GM18507 (cell line): Measurements from ENCODE around the gene INF2.
A peak's percentile ranks its signal among the peaks of the same experiment; 100 is the strongest.

Source experiments
- DNase-seq: peaks from one replicate; pipeline ENCODE4 v3.0.0; 2011; ENCODE audit warnings: low read depth; ENCODE audit not compliant: insufficient read length; ENCODE audit errors: extremely low spot score
- FAIRE-seq: peaks from 2 replicates; lab custom pipeline; 2011; peaks lifted over from hg19 to GRCh38; lab: Jason Lieb, UNC

INF2 gene

DNA sequence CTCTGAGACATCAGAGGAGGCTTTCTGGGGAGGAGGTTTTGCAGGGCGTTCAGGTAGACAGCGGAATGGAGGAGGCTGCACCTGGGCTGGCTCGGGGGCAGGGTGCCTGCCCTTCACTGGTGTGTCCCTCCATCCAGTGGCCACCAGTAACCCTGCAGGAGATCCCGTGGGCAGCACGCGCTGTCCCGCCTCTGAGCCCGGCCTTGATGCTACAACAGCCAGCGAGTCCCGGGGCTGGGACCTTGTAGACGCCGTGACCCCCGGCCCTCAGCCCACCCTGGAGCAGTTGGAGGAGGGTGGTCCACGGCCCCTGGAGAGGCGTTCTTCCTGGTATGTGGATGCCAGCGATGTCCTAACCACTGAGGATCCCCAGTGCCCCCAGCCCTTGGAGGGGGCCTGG is 24.6 kb downstream of the INF2 start:
- DNase-seq (no peak), FAIRE-seq (no peak)

DNA sequence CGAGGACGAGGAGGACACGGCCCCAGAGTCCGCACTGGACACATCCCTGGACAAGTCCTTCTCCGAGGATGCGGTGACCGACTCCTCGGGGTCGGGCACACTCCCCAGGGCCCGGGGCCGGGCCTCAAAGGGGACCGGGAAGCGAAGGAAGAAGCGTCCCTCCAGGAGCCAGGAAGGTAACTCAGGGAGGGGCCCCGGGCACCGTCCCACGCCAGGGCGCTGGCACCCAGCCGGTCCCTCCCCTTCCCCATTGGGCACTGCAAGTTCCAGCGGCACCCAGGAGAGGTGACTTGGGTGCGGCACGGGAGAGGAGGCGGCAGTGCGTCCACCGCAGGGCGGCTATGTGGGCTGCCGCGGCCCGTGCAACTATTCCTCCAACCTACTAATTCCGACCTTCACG is 25.3 kb downstream of the INF2 start:
- DNase-seq (no peak), FAIRE-seq (no peak)

DNA sequence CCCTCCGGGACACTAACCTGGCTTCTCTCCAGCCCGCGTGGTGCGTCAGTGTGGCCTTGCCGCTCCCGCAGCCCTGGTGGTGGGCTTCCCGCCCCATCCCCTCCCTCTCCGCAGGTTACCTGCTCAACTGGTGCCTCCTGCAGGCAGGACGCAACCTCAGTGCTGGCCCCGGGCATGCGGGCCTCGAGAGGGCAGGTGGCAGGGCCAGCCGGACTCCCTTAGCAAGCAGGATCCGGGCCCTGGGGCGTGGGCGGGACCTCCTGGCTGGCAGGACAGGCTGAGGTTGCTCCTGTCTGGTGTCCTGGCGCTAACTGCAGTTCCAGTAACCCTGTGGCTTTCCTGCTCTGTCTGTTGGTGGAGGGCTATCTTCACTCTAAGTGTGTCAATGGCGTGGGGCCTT is 26.0 kb downstream of the INF2 start:
- no peak for FAIRE-seq
- DNase-seq: no peak

DNA sequence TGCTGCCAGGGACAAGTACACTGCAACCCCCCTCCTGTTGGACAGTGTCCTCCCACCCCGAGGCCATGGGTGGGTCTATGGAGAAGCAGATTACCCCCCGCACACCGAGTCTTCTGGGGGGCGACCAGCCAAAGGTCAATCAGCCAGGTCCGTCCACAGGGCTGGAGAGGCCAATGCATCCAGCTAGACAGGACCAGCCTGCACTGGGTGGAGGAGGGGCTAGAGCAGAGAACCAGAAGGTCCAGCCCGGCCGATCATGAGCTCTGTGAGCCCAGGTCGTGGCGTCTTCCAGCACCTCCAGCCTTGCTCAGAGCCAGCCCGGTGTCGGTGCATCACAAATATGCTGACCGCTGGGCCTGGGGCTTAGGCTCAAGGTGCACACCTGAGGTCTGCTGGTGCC is 26.5 kb downstream of the INF2 start:
- FAIRE-seq: no peak
- DNase-seq: no peak

DNA sequence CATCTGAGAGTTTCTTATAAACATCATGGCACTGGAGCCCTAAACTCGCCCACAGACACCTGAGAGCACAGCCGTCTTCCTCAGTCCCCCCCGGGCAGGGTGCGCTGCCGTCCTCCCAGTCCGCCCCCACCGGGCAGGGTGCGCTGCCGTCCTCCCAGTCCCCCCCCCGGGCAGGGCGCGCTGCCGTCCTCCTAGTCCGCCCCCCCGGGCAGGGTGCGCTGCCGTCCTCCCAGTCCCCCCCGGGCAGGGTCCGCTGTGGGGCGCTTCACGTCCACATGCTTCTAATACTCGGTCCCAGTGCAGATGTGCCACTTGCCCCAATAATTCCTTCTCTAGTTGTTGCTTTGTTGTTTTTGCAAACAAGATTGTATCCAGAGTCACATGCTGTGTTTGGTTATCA is 27.7 kb downstream of the INF2 start:
- DNase-seq (no peak), FAIRE-seq (no peak)

DNA sequence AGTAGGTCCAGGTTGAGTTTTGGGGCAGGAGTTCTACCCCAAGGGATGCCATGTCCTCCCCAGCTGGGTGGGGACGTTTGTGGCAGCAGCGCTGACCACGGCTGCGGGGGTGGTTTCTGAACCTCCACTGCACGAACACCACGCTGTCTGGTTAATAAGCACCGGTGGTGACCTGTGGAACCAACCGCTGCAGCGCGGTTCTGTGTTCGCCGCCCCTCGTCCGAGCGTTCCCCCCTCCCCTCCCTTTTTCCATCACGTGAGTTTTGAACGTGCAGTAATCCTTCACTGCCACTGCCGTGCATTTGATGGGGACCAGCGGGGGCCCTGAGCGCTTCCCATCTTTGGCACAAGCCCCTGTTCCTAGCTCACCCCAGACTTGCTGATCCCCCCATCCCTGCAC is 28.2 kb downstream of the INF2 start:
- DNase-seq (no peak), FAIRE-seq (no peak)

DNA sequence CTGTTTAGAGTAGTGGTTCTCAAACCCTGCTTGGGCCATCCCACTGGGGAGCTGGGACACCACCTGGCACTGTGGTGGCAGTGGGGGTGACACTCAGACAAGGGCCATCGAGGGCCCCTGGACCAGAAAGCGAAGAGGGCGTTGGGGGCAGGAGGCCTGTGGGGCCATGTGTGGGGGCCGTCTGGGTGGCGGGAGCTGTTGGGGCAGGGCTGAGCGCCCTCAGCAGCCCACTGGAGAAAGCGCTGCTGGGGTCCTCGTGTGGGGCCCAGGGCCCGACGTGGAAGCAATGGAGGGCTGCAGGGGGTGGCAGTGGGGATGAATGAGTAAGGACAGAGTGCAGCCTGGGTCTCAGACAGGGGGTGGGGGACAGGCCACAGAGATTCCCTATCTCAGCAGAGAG is 28.7 kb downstream of the INF2 start:
- FAIRE-seq (no peak), DNase-seq (no peak)

DNA sequence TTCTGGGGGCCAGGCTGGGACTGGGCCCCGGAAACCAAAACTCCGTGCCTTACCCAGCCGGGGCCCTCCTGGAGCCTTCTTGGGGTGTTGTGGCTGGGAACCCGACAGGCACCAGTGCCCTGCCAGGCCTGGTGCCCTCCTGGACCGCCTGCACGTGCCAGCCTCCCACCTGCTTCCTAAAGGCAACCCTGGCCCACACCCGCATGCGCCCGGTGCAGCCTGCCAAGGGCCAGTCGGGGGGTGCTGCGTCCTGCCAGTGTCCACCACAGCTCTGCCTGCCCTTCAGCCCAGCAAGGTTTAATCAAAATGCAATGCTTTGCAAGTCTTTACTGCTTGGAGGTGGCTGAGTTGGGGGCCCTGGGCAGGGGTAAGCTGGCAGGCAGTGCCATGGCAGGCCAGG is 29.5 kb downstream of the INF2 start:
- DNase-seq (no peak), FAIRE-seq (no peak)

DNA sequence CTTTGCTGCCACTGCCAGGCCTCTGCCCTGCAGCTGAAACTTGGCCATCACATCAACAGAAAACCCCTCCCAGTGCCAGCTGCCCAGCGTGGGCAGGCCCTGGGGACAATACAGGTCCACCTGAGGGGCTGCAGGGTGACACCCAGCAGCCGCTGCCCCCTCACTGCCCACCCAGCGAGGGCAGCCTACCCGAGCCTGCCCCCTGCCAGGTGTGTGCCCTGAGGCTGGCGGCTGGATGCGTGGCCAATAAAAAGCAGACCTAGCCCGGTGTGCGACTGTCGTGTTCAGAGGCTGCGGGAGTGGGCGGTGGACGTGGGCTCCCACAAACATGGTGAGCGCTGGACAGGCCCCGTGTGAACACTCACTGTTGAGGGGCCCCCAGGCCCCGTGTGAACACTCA is 29.9 kb downstream of the INF2 start:
- DNase-seq (no peak), FAIRE-seq (no peak)

DNA sequence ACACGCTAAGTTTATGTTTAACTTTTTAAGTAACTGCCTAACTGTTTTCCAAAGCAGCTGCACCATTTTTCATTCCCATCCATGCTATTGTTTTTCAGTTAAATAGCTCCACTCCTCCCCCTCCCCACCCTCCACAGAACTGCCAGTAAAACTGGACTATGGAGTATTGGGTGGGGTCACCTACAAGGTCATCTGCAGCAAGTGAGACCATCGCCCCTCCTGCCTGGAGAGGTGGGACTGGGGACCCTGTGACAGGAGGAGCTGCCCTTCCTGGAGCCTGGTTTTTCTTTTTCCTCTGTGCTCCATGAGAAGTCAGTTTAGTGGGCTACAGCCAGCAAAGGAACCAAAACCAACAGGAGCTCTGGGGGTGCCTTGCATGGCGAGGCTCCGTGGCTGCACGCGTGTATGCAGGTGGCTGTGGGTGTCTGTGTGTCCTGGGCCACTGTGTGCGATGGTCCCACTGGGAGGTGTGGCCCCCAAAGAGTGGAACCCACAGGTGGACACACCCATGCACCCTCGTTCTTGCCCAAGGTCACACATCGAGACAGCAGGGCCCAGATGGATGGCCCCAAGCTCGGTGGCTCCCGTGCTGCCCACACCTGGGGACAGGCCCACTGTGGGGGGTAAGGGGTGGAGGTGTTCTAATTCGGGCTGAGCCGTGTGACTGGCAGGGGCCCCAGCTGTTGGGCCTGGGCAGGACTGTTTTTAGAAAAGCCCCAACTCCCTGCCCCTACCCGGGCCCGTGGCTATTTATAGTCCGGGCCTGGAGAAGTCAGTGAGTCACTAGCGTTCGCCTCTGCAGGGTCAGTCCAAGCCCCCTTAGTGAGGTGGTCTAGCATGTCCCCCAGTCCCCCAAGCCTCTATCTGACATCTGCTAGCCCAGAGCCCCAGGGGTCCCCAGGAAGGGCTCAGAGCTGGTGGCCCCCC is 32.4 kb downstream of the INF2 start:
- FAIRE-seq (no peak), DNase-seq (no peak)

DNA sequence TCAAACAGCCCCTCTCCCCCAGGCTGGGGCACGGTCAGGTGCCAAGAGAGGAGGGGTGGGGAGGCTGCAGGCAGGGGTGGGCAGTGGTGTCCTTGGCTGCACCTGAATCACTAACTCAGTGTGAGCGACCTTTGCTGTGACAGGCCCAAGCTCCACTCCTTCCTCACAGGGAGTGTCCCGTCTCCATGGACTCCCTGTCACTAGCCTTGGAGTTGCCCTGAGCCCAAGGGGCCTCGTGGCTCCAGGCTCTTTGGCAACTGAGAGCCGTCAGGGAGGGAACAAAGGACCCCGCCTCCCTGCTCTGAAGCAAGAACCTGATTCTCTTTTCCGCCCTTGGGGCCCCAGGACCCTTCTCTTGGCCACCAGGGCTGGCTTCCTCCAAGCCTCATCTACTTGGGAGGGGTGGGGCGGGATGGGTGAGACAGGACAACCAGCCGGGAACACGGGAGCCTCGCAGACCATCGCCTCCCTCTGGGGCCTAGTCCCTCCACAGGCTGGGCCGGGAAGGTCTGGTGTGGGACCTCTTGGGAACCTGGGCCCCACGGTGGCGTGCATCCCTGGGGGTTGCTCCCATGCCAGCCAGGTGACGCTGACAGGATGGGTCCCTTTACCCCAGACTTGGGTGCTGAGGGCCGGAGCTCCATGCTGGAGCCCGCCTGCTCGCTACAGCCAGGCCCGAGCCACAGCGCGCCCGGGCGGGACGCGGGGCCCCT is 33.7 kb downstream of the INF2 start:
- DNase-seq: no peak
- FAIRE-seq: no peak

DNA sequence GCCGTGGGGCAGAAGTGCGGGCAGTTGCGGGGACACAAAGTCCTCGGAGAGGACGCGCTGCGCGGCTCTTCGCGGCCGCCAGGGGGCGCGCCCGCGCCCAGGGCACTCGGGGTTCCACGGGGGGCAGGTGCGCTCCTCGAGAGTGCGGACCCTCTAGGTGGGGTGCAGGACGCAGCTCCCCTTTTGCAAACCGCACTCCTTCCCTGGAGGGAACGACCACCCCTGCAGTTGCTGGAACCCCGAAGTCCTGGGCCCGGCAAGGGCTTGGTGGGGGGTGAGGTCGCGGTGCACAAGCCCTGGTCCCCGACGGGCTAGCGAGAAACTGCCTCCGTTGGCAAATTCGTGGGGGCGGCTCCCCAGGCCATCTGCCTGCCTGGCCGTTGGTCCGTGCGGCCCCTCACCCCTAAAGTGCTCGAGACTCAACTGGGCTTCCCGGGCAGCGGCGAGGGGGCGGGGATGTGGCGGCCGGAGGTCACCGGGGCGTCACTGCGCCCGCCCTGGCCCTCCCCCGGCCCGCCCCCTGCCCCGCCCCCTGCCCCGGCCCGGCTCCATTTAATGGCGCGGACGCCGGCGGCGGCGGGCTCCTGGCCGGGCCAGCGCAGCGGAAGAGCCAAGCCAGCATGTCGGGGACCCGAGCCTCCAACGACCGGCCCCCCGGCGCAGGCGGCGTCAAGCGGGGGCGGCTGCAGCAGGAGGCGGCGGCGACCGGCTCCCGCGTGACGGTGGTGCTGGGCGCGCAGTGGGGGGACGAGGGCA is 34.4 kb downstream of the INF2 start, which contains the start of gene ADSS1:
ADSS1 (plus strand) TSS at position 579 of the 756 bp plus-strand sequence; CDS start at position 621, 42 bp downstream.
- DNase-seq: peak; percentile 83

DNA sequence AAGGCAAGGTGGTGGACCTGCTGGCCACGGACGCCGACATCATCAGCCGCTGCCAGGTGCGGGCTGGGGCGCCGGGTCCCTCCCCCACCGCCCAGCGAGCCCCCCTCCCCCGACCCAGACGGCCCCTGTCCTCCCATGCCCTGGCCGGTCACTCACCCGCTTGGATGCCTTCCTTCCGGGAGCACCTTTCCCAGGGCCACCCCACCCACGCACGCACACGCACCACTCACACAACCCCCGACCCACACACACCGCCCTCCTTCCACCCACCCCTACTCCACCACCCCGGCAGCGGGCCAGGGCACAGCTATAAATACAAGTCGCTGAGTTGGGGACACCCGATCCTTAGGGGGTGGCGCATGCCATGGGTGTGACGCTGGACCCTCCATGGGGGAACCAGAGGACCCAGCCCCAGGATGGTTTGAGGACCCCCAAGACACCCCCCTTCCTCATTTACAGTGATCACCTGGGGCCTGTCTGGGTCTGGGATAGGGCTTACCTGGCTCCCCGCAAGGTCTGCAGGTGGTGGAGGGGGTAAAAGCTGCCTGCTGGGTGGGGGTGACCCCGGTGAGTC is 35.1 kb downstream of the INF2 start:
- FAIRE-seq (no peak), DNase-seq (no peak)

More for the DNA sequence above, 34.4 kb downstream of the INF2 start, which contains the start of gene ADSS1:
- FAIRE-seq: no peak

DNA sequence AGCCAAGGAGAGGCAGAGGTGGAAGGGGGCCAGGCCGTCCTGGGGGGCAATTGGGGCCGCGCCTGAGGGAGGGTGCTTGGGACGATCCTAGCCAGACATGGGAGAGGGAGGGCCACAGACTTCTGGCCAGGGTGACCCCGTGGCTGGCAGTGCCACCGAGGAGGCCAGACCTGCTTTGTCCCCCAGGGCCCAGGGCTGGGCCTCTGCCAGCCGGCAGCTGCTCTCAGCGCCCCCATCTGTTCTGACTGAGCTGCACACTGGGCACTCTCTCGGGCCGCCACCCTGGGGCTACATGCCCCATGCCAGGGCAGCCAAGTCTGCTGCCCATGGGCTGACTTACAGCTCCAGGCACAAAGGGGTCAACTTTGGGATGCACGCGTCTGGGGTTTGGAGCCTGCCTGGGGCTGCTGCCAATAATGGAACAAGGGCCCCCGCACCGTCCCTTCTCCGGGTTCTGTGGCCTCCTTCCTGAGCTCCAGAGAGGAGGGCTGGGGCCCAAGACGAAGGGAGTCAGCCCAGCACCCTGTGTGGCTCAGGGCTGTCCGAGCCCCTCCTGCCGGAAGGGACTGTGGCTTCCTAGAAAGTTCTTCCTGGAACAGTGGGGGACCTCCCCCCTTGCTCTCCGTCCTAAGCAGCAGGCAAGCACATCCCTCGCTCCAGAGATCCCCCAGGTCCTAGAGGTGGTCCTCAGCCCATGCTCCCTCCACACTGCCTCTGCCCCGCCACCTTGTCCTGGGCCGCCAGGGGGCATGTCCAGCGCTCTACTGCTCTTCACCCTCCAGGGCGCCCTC is 35.8 kb downstream of the INF2 start:
- no peak for FAIRE-seq
- DNase-seq: no peak

DNA sequence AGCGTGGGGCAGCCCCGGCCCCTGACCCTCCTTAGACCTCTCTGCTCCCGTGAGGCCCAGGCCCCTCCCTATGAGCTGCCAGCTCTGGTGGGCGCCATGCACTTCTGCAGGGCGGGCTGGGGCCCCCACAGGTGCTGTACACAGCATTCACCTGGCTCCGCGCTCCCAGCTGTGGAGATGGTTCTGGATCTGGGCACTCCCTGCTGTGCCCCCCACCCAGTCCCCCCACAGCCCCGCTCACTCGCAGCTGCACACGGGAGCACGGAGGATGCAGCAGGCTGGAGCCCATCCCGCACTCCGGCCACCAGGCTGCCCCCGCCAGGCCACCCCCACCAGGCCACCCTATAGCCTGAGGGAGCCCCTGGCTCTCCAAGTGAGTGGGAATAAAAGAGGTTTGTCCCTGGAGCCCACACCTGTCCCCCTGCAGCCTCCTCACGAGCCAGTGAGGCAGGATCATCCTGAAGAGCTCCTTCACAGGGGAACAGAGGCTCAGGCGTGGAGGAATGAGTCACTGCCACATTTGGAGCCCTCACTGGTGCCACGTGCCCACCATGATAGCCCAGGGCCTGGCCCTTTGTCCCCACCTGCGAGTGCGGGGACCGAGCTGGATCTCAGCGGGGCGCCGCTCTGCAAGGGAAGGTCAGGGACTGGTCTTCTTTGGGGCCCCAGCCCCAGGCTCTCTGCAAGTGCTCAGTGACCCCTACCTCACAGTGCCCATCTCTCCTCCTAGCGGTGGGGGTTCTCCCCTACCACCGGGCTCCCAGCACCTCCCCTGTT is 36.5 kb downstream of the INF2 start:
- DNase-seq (no peak), FAIRE-seq (no peak)

DNA sequence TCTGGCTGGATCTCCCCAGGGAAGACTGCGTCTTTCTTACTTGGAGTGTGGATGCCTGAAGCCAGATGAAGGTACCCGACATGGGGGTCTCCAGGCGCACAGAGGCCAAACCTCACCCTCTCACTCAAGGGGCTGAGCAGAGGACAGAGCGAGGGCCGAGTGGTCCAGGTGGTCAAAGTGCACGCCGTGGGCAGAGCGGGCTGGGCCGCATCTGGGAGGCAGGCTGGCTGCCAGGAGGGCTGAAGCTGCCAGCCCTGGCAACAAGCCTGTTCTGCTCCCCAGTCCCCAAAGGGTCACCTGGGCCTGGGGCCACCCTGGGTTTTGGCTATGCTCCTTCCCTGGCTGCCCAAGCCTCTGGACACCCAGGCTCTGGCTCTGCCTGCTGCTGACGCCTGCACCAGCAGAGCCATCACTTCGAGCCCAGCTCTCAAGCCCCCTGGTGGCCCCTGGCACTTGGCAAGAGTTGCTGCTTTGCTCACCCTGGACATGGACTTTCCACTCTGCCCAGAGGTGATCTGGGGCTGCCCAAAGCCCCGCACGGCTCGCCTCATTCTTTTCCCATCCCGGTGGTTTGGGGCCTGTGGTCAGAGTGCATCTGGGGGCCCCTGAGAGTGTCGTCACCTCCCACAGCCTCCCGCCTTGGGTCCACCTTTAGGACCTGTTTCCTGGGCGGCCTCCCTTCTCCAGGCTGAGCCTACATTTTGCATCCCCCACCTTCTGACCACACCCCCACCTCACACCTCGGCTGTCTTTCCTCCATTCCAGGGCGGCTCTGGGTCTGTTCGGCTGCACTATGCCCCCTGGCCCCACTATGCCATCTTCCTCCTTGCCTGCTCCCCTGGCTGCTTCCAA is 37.4 kb downstream of the INF2 start:
- DNase-seq (no peak), FAIRE-seq (no peak)

DNA sequence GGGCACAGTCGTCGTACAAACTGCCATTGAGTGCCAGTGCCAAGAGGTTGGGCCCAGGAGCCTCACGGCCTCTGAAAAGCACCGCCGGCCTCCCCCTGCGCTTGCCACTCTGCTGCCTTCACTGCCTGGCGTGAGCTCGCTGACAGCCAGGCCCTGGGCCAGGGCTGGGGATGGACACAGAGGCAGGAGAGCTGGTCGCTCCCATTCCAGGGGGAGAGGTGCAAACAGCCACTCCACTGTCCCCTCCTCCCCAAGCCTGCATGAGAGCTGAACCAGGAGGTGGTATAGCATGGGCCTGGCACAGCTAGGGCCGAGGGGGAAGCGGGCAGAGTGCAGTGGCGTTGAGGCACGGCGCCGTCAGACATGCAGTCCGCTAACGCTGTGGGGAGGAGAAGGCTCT is 39.2 kb downstream of the INF2 start:
- FAIRE-seq (no peak), DNase-seq (no peak)
